ENCODE results near the gene STK16. TPM values are rescaled to one million over a fixed set of nuclear protein-coding genes. Genes with fewer than 3 reads are reported as not detected.

STK16 gene
- total and polyA plus RNA-seq, 2 of the 4 experiments (the other 2 are of a cell fraction) = 44.4 to 50.1 TPM

- no peak overlapping the region for H3K9ac ChIP-seq (ENCODE audit: low read depth, low read length)
- H3K79me1 ChIP-seq (ENCODE audit: low read depth in 1 of 2, low read length in 2 of 2) = no peaks in the 10 kb centered on the region
- no peak overlapping the region for H3K18ac ChIP-seq (ENCODE audit: low read depth, low read length)
- H3K4me1 ChIP-seq (ENCODE audit: control insufficient read depth, insufficient read depth, low read length) = peaks cover 10% of the 10 kb centered on the region
- H4K8ac ChIP-seq (ENCODE audit: low read depth in 2 of 2, low read length in 2 of 2) = no peak overlapping the region
- TF ChIP-seq SMC3 (IDR thresholded peaks at IDR 0.05; ENCODE audit: low read depth, low read length) = no peak
- TF ChIP-seq MXI1 (IDR thresholded peaks at IDR 0.05; ENCODE audit: borderline replicate concordance, low read depth, low read length) = no peak
- TF ChIP-seq CEBPB (IDR thresholded peaks at IDR 0.05; ENCODE audit: low read depth, low read length) = no peak
- no peak for TF ChIP-seq POLR2A (IDR thresholded peaks at IDR 0.05; ENCODE audit: low read depth, low read length)
- no peak for TF ChIP-seq RCOR1 (IDR thresholded peaks at IDR 0.05; ENCODE audit: insufficient replicate concordance, low read length)
- TF ChIP-seq FOS (IDR thresholded peaks at IDR 0.05; ENCODE audit: low read depth, low read length) = no peak
- no peak for TF ChIP-seq USF2 (IDR thresholded peaks at IDR 0.05; ENCODE audit: low read depth, low read length)
- TF ChIP-seq CTCF (conservative IDR thresholded peaks at IDR 0.05; ENCODE audit: low read depth, low read length) = no peak
- TF ChIP-seq MAFK (IDR thresholded peaks at IDR 0.05; ENCODE audit: low read depth, low read length) = no peak
- TF ChIP-seq CHD1 (IDR thresholded peaks at IDR 0.05; ENCODE audit: low read depth, low read length) = no peak
- no peak for TF ChIP-seq RAD21 (IDR thresholded peaks at IDR 0.05; ENCODE audit: low read length)
- TF ChIP-seq BHLHE40 (IDR thresholded peaks at IDR 0.05; ENCODE audit: low read depth, low read length) = no peak
- TF ChIP-seq MAZ (IDR thresholded peaks at IDR 0.05; ENCODE audit: borderline replicate concordance, low read depth, low read length) = no peak
- no peak for TF ChIP-seq NFE2L2 (IDR thresholded peaks at IDR 0.05; ENCODE audit: low read depth, low read length)
- no peak for TF ChIP-seq ELK1 (IDR thresholded peaks at IDR 0.05; ENCODE audit: borderline replicate concordance, low read depth, low read length)
- ChIA-PET POLR2A (ENCODE audit: unreplicated experiment) (no interaction called here), CTCF (interaction anchor here (1.5 kb wide), 1 partner anchor 9 kb away, joined by 3 read pairs; the partner anchor contains the start of gene DNAJB2)
- H3K23ac ChIP-seq (ENCODE audit: low read depth, low read length) = no peak overlapping the region
- H2BK15ac ChIP-seq (ENCODE audit: low read depth, low read length) = no peak overlapping the region
- no peak overlapping the region for H2BK20ac ChIP-seq (ENCODE audit: low read depth, low read length)
- DNase-seq (no peak), ATAC-seq (ENCODE audit: low read depth) (no peak; the same call in 1 of the 2 replicates)
- in situ Hi-C loops (cut with MboI; ENCODE audit: low sequenced_read_pairs) = no loop called here
- H3K4ac ChIP-seq (ENCODE audit: low read depth, low read length) = no peak overlapping the region
- H3K56ac ChIP-seq (ENCODE audit: extremely low read depth, insufficient read depth, low read length) = no peak overlapping the region
- no peak overlapping the region for H3K27ac ChIP-seq (ENCODE audit: insufficient read depth, low read length)
- WGBS, 2 experiments (ENCODE audit: extremely low coverage in 2 of 2, insufficient read length in 1 of 2) = 33% methylated on average over 2 of the region's 8 CpGs; no CpG with 5 or more reads in 1 of the 2 experiments
- H2AK5ac ChIP-seq (ENCODE audit: low read depth, low read length) = no peak overlapping the region
- H4K5ac ChIP-seq (ENCODE audit: low read depth, low read length) = no peak overlapping the region
- intact Hi-C loops (cut with micrococcal nuclease) = no loop called here
- peaks cover 9% of the 10 kb centered on the region for H3K9me1 ChIP-seq (ENCODE audit: insufficient read depth, low read length)
- H4K91ac ChIP-seq (ENCODE audit: insufficient read depth, low read depth, low read length) = no peak overlapping the region
- H2AK9ac ChIP-seq (replicated peaks; ENCODE audit: low read depth, low read length, poor library complexity) = no peak overlapping the region
- H3K14ac ChIP-seq (replicated peaks; ENCODE audit: low read depth, low read length) = no peak overlapping the region
- no peaks in the 10 kb centered on the region for H3K9me3 ChIP-seq (ENCODE audit: control insufficient read depth, insufficient read depth, low read length)
- H3K36me3 ChIP-seq (ENCODE audit: control insufficient read depth, insufficient read depth, low read length) = no peaks in the 10 kb centered on the region
- no peak overlapping the region for H2BK5ac ChIP-seq (ENCODE audit: low read depth, low read length, poor library complexity, severe bottlenecking)
- H3K4me3 ChIP-seq (ENCODE audit: insufficient read depth, low read depth, low read length) = no peak overlapping the region
- BruUV-seq (replicated peaks) = no TSS peak
- peaks cover 27% of the 10 kb centered on the region for H3K27me3 ChIP-seq (ENCODE audit: control insufficient read depth, insufficient read depth, low read length)
- no peak overlapping the region for H2BK120ac ChIP-seq (ENCODE audit: low read depth, low read length)
- dilution Hi-C loops (cut with HindIII; ENCODE audit: low sequenced_read_pairs, unreplicated experiment) = no loop called here
- no peak overlapping the region for H2AFZ ChIP-seq (replicated peaks; ENCODE audit: low read length, poor library complexity)
- H4K20me1 ChIP-seq (ENCODE audit: insufficient read depth, low read length) = no peaks in the 10 kb centered on the region
- no peak overlapping the region for H3K4me2 ChIP-seq (ENCODE audit: low read depth, low read length)
These were observed 24.2 kb downstream of the STK16 start for GRCh38 chr2:219269362-219270054.

All from IMR-90 (cell line).